AML-193 (cell line): ENCODE data around the gene NPAS1.
"Not testable (repeated sequence)": the region's sequence is repeated elsewhere in the genome, so short reads cannot be mapped to it uniquely, and the experiment has no call there.

Experiments used
- DNase-seq, 2 experiments: peaks; one replicate each; lab custom pipeline; 2025; lab: John Stamatoyannopoulos, UW

Gene NPAS1

GRCh38 chr19:46990991-46991676 lies 28.5 kb upstream of the NPAS1 start:
- peak; percentile 16 to 35 for DNase-seq

GRCh38 chr19:46992699-46993535 lies 26.7 kb upstream of the NPAS1 start:
- no peak for DNase-seq

- no peak for DNase-seq
These were observed 26.0 kb upstream of the NPAS1 start for GRCh38 chr19:46993622-46994021.

GRCh38 chr19:46994141-46994686 lies 25.4 kb upstream of the NPAS1 start:
- DNase-seq: no peak

DNA sequence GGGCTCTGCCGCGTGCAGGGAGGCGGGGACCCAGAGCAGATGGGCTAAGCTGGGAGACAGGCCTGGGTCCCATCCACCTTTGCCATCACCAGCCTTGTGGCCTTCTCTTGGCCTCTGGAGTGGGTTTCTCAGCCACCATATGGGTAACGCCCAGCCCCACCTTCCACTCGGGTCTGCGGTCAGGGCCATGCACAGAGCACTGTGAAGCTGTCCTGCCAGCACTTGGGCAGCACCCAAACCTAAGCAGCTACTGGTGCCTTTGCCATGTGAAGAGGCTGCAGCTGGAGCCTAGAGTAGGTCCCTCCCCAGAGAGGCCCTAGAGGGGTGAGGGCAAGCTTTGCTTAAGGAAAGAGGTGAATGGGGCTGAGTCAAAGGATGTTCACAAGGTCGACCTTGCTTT lies 24.1 kb upstream of the NPAS1 start:
- no peak for DNase-seq

DNA sequence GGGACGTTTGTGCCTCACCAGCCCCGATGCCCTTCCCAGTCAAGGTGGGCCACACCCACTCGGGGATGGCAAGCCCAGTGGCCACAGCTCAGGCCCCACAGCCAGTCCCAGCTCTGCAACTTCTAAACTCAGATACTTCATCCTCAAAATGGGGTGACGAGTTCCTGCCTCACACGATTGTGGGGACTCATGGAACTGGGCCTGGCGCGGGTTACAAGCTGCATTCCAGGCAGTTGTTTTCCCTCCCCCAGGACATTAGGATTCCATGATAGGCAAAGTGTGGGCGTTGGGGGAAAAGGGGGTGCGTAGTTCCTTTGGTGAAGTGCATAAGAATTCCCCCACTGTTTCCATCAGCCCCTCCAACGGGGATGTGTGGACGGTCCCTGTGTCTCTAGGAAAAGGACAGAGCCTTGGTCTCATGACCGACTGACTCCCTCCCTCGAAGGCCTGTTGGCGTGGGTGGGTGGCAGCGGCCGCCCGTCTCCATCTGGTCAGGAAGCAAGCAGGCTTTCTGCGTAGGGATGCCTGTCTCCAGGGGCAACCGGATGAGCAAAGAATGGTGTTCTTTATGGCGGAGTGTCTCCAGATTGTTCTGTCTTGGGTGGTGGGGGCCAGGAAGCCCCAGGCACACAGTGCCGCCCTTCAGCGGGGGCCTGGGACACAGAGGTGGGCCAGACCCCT lies 21.1 kb upstream of the NPAS1 start:
- no peak for DNase-seq

DNA sequence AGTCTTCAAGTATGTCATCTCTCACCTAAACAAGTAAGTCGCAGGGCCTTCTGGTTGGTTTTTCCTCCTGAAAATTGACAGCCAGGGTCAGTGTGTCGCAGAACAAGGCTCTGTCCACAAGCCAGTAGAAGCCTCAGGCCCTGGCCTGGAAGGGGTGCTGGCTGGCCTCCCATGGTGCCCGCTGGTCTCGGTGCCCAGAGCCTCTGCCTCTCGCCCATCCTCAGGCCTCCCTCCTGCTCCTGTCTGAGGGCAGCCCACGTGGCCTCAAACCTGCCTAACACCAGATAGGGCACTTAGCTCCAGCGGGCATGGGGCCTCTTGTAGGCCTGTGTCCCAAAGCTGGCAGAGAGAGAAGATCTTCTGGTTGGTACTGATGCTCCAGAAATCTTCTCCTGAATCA lies 20.3 kb upstream of the NPAS1 start:
- DNase-seq: no peak

DNA sequence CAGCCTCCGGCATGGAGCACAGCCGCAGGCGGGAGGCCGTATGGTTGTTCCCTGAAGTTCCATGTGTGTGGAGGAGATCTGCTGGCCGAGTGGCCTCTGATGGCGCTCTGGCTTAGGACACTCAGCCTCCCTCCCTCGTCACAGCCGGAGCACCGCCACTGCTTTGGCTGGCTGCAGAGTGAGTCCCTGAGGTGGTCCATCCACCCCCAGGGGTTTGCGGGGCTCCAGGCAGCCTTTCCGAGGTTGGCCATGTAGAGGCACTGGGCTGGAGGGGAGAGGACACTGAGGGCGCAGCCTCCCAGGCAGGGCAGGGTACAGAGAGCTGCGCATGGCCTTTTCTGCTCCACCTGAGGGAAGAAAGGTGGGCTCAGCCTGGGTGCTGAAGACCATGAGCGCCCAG lies 19.8 kb upstream of the NPAS1 start:
- no peak for DNase-seq

DNA sequence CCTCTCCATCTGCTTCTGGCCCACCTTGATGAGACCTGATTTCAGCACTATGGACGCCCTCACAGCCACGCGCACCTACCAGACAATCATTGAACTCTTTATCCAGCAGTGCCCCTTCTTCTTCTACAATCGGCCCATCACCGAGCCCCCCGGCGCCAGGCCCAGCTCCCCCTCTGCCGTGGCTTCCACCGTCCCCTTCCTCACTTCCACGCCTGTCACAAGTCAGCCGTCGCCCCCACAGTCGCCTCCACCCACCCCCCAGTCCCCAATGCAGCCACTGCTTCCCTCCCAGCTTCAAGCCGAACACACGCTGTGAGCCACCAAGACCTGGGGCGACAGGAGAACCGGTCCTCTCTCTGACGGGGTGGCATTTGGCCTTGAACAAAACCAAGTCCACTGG lies 19.3 kb upstream of the NPAS1 start:
- no peak for DNase-seq

GRCh38 chr19:47001584-47001983 lies 18.1 kb upstream of the NPAS1 start:
- DNase-seq: no peak

- no peak for DNase-seq
These were observed 17.4 kb upstream of the NPAS1 start for GRCh38 chr19:47002106-47002766.

DNA sequence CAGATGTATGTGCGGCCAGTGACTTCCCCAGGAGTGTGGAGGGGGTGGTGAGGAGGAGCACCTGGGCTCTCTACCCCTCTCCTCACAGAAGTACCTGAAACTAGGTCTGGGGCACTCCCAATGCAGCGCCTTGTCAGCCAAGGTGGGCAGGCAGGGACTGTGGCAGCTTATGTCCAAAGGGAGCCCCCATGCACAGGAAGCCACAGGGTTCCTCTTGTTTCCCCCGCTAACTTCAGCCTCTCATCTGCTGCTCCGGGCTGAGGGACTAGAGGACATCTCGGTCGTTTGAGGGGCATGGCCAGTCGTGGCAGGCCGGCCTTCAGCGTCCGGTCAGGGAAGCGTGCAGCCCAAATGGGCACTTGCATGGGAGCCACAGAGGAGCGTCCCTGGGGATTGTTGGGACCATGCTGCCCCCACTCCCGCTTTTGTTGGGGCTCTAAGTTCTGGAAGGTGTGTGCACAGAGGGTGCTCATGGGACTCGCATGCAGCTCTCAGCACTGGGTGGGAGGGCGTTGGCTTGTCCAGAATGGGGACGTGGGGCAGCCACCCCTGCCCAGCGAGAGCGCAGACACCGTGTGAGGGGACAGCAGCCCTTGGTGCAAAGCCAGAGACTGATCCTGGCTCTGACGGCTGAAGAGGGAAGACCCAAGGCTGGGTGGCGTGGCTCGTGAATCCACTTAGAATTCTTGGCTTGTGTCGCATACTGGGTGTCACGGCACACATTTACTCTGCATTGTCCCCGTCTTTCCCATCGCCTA lies 16.6 kb upstream of the NPAS1 start:
- DNase-seq: no peak

DNA sequence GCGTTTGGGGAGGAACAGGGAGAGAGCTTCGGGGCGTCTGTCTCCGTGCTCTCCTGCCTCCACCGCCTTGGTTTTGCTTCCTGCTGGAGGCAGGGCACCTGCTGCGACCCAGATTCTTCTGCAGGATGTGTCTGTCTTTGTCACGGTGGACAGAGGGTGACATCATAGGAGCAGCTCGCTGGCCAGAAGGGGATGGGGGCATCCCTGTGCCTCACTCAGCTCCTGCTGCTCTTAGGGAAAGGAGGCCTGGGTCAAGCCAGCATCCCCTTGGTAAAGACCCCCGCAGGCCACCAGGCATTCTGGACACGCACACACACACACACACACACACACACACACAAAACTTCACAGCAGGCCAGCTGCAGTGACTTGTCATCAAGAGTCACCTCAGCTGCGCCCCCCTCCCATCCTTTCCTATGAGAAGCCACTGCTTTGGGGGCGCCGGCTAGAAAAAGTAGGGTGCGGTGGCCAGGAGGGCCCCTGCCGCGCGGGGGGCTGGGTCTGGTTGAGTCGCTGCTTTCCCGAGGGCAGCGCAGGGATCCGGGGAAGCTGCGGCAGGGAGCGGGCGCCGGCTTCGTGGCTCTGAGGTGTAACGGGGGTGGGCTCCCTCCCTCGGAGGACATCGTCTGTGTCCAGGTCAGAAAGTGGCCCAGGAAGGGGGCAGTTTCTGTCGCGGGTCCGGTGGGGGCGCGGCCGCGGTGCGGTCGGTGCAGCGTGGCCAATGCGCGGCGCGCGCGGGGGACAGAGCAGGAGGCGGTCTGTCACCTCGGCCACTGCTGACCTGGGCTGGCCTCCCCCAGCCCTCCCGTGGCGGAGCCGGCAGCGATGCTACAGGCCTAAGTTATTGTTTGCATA lies 15.8 kb upstream of the NPAS1 start:
- DNase-seq: no peak

GRCh38 chr19:47005164-47005641 lies 14.4 kb upstream of the NPAS1 start:
- no peak for DNase-seq

DNA sequence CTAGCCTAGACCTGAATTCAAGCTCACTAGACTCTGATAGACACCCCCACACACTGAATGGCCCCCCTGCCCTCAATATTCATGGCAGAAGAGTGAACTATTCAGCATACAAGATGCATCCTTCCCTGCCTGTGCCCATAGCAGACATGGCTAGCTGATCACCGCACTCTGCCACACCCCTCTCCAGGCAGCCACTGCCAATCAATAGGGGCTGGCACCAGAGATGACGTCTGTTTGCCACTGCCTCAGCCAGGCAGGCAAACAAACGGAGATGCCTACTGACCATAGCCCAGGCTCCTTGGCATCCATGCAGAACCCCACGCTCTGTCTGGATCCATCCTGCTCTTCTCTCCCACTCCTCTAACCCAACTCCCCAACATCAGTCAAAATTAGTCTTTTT lies 13.8 kb upstream of the NPAS1 start:
- DNase-seq: no peak

- DNase-seq: no peak
These were observed 13.1 kb upstream of the NPAS1 start for GRCh38 chr19:47006496-47006895.

GRCh38 chr19:47010549-47010948 lies 9.1 kb upstream of the NPAS1 start:
- not testable (repeated sequence) for DNase-seq

DNA sequence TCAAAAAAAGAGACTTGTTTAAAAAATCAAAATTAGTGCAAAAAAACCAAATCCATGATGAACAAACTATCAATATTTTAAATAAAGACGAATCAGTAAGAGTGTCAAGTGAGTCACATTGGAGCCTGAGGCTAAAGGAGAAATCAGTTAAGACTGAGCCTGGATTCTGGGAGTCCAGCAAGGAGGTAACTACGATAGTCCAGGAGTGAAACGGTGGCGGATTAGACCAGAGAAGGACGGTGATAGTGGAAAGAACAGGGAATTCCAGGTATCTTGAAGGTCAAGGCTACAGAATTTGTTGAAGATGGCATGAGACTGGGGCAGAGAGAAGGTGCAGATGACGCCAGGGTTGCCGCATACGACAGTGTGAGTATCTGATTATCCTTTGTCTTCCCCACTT lies 7.0 kb upstream of the NPAS1 start:
- DNase-seq: no peak

DNA sequence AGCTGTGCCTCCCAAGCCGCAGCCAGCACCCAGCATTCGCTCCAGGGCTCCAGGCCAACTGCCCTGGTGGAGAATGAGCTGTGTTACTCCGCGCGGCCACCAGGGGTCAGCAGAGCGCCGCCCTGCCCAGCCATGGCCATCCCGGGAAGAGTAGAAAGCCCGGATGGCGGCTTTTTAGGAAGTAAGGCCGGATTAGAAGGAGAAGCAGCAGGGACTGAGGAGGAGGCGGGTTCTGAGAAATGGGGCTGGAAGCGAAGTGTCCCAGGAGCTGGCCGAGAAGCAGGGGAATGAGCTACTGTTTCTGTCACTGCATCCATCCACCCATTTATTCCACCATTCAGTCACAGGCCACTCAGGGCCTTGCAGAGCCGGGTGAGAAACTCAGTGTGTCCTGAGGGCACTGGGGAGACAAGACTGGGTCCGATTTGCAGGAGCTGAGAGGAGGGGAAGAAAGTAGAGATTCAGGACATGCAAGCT lies 6.6 kb upstream of the NPAS1 start:
- DNase-seq: peak; percentile 44 to 57

- DNase-seq: no peak
These were observed 714 bp upstream of the NPAS1 start for GRCh38 chr19:47018923-47019322.
